Loucy (cell line): ENCODE measurements around the gene KRTAP20-3.

ENCODE experiments used
- CTCF ChIP-seq: fragments of 200-600 bp; sonication (generic); conservative IDR thresholded peaks from 2 replicates; pipeline ENCODE4 v1.5.1; 2014; ENCODE audit warnings: mild to moderate bottlenecking, antibody characterized with exemption, low read length
- EZH2phosphoT487 ChIP-seq: fragments of 200-600 bp; IDR thresholded peaks from 2 replicates; pipeline ENCODE4 v1.6.1; 2018; ENCODE audit warnings: antibody characterized with exemption, mild to moderate bottlenecking, moderate library complexity, borderline replicate concordance

- TF ChIP-seq CTCF = no peak
- TF ChIP-seq EZH2phosphoT487 = no peak
Measured at GRCh38 chr21:30689822-30690221, 47.2 kb downstream of the KRTAP20-3 start.
